GM18951 (cell line): ENCODE results near the gene TRAF3IP3.

Source experiments
- POLR2A ChIP-seq: IDR thresholded peaks from 4 replicates; pipeline ENCODE4 v1.6.1; 2011; ENCODE audit warnings: mild to moderate bottlenecking; ENCODE audit not compliant: insufficient read length, insufficient read depth; ENCODE audit errors: extremely low read depth
- in situ Hi-C: fragments of 300-500 bp; cut with MboI; formaldehyde crosslinking; loops from one replicate; pipeline ENCODE4 v1.12.0; 2022; ENCODE audit warnings: low sequenced_read_pairs, mixed read lengths, inconsistent platforms; ENCODE audit not compliant: unreplicated experiment

TRAF3IP3 gene, protein sequence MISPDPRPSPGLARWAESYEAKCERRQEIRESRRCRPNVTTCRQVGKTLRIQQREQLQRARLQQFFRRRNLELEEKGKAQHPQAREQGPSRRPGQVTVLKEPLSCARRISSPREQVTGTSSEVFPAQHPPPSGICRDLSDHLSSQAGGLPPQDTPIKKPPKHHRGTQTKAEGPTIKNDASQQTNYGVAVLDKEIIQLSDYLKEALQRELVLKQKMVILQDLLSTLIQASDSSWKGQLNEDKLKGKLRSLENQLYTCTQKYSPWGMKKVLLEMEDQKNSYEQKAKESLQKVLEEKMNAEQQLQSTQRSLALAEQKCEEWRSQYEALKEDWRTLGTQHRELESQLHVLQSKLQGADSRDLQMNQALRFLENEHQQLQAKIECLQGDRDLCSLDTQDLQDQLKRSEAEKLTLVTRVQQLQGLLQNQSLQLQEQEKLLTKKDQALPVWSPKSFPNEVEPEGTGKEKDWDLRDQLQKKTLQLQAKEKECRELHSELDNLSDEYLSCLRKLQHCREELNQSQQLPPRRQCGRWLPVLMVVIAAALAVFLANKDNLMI

DNA sequence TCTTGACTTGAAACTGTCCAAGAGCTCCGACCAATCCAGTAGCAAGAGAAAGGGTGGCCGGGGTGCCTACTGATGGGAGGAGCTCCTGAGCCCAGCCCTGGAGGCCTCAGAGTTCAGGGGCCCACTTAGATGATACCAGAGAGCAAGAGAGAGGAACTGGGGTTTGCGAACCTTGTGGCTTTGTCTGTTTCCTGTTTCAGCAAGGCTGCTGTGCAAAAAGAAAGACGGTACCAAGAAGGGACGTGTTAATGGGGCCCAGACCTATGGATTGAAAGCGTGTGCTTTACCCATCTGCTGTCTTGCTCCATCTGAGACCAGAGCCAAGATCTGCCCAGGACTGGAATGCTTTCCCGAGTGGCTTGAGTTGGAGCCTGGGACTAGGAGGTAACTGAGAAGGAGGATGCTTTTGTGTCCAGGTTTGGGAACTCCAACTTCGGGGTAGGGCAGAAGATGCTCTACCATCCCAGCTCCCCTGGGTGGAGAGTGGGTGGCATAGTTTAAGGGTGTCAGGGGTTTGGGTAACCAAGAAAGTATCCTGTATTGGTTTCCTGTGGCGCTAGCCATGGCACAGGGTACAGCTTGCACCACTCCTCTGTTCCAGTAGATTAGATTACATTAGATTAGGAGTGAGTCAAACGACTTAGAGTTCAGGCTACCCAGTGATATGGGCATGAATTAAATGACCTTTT, at the start of gene TRAF3IP3:
TSS of gene TRAF3IP3 (plus strand) at position 128 of the 689 bp plus-strand sequence. CDS start 3,987 bp downstream, outside the sequence.
- TF ChIP-seq POLR2A = peak; percentile 62
- in situ Hi-C loops = no loop called here

DNA sequence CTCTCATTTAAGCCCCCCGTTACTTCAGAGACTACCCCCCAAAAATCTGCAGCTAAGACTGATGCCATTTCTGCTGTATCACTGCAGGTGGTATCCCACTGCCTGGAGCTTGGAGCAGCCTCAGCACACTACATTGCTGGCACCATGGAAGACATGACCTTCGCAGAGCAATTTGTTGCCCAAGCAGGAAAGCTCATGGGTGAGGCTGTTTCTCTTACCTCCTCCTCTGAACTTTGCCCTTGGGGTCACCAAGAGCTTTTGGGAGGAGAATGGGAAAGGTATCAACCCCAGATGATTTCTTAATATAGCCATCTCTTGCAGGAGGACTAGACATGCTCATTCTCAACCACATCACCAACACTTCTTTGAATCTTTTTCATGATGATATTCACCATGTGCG, 49.2 kb upstream of the TRAF3IP3 start:
- in situ Hi-C loops = no loop called here

DNA sequence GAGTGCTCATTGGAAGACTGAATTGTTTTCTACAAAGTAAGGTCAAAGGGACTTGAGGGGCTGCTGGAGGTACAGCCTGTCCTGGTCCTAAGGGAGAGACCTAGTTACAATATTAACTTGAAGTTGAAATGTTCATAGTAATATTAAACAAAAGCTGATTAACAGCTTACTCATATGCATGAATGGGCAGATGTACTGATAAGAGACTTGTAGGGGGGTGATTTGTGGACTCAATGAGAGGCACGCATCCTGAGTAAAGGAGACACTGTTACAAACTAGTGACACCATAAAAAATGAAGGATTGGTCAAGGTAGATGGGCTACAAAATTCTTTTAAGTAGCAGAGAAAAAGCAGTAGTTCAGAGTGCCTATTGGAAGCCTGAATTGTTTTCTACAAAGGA, 48.5 kb upstream of the TRAF3IP3 start:
- in situ Hi-C loops = no loop called here
- no peak for TF ChIP-seq POLR2A

More for the DNA sequence above, 49.2 kb upstream of the TRAF3IP3 start:
- no peak for TF ChIP-seq POLR2A

DNA sequence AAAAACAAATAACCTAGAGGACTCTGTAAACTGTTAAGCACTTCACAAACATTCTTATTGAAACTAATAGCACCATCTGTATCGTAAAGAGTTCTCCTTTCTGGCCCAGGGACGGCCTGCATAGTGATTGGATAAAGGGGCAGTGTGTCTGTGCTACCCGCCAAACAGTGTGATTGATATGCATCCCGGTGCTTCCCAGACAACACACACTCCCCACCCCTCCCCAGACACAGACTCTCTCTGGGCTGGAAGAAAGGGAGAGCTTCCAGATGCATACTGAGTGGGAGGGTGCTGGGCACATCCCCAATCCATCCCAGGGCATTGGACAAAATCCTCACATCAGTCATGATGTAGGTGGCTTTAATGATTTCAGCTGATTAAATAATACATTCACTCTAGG, 47.6 kb upstream of the TRAF3IP3 start:
- no peak for TF ChIP-seq POLR2A
- in situ Hi-C loops = no loop called here

DNA sequence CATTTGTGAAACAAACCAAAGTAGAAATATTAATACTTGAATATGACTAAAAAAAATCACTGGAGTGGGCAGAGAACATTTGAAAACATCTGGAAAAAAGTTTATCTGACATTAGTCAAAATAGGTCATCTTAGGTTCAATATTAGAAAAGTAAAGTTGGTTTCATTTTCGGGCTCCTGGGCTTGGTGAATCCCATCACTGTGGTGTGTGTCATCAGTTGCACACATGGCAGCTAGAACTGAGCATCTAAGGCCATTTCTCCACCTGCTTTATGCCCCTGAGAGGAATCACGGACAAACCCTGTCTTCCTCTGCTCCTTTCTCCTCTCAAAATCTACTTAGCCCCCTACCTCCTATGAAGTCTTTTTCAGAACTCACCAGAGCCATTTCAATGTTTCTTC, 45.8 kb upstream of the TRAF3IP3 start:
- no peak for TF ChIP-seq POLR2A
- in situ Hi-C loops = no loop called here

DNA sequence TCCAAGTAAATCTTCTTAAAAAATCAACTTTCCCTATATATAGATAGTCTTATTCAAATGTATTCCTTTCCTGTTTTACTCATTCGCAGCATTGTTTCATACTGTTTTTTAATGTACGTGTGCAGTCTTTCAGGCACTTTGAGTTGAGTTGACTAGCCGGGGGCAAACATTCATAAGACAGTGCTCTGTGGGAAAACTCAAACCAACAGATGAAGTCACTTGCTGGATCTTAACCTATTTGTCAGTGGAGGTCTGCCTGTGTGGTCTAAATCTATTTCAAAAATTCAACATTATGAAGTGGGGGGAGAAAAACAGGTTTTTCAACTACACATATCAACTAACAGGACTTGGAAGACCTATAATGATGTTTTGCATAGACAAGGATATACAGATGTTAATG, 45.0 kb upstream of the TRAF3IP3 start:
- in situ Hi-C loops = no loop called here
- TF ChIP-seq POLR2A = no peak

DNA sequence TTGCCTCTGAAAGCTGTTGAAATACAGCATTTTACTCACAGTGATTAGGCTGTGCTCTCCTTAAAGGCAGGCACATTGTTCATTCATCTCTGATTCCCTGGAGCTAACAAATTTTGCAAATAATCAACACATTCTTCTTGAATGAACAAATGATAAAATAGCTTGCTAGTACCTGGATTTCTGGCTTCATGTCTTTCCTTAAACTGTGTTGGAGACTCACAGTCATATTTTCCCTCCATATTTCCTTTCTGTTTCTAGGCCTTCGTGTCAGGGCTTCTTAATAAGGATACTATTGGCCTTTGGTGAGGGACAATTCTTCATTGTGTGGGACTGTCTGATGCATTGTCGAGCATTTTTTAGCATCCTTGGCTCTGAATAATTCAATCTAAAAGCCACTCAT, 41.5 kb upstream of the TRAF3IP3 start:
- no peak for TF ChIP-seq POLR2A
- in situ Hi-C loops = no loop called here

DNA sequence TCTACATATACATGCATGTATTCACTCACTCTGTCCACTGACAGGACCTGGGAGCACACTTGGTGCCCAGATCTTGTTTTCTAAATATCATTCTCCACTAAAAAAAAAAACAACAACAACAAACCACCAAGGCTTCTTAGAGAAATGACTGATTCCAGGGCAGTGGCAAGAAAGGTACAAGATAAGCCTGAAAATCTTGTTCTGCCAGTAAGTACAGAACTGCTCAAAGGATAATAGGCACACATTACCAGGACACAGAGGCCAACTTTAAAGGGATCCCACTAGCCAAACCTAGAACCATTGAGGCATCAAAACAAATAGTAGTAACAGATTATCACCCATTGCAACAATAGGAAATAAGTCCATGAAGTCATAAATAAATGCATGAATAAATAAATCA, 40.5 kb upstream of the TRAF3IP3 start:
- TF ChIP-seq POLR2A = no peak
- in situ Hi-C loops = no loop called here

DNA sequence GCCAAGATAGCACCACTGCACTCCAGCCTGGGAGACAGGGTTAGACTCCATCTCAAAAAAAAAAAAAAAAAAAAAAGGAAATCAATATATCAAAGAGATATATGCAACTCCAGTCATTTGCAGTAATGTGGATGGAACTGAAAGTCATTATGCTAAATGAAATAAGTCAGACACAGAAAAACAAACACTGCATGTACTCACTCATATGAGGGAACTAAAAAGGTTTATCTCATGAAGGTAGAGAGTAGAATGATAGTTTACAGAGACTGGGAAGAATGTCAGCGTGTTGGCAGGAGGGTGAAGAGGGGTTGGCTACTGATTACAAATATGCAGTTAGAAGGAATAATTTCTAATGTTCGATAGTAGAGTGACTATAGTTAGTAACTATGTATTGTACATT, 38.0 kb upstream of the TRAF3IP3 start:
- TF ChIP-seq POLR2A = no peak
- in situ Hi-C loops = no loop called here

DNA sequence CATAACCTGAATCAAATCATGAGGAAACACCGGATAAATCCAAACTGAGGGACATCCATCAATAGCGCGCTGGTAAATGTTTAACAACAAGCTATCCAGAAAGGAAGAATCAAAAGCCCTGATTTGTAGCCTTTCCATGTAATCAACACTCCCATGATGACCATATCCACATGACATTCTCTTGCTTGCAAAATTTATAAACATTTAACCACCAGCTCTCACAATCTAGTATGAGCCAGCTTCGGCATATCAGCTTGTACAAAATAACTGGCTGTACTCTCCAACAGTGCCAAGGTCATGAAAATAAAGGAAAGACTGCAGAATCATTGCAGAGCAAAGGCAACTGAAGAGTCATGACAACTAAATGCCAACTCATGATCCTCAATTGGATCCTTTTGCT, 35.5 kb upstream of the TRAF3IP3 start:
- TF ChIP-seq POLR2A = no peak

DNA sequence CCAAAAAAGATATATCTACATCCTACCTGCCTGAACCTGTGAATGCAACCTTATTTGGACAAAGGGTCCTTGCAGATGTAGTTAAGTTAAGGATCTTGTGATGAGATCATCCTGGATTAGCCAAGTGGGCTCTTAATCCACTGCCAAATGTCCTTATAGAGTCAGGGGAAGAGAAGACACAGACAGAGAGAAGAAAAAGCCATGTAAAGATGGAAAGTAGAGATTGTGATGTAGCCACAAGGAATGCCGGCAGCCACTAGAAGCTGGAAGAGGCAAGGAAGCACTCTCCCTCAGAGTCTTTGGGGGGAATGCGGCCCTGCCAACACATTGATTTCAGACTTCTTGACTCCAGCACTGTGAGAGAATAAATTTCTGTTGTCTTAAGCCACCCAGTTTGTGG, 35.0 kb upstream of the TRAF3IP3 start:
- TF ChIP-seq POLR2A = no peak
- in situ Hi-C loops = no loop called here

More for the DNA sequence above, 35.5 kb upstream of the TRAF3IP3 start:
- in situ Hi-C loops = no loop called here

DNA sequence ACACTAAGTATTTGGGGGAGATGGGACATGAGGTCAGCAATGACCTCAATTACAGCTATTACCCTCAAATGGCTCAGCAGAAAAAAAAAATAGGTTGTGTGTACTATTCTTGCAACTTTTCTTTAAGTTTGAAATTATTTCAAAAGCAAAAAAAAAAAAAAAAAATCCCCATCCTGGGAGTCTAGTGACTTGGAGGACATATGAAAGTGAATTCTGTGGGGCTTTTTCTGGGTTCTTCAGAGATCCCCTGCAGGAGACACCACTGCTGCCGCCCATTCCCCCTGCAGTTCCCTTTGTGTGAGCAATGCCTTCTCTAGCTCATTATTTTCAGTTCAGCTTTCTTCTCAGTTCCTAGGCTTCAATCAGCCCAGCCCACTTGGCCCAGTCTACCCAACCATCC, 34.5 kb upstream of the TRAF3IP3 start:
- TF ChIP-seq POLR2A = no peak
- in situ Hi-C loops = no loop called here

DNA sequence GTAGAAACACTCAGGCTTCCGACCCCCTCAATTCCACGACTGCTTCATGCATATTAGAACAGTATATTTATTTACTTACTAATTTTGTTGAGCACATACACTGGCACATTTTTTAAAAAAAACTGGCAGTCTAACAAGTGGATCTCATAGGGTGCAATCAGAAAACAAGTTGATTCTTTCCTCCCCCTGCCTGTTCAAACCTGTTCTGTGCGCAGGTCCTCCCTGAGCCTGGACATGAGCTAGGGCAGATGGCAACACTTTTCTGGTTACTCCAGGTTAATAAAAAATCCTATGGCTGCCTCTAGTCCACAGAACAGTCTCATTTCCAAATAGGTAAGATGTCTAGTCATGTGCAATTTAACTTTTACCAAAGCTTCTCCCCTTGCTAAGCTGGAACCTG, 32.6 kb upstream of the TRAF3IP3 start:
- TF ChIP-seq POLR2A = no peak

More for the DNA sequence above, 32.6 kb upstream of the TRAF3IP3 start:
- in situ Hi-C loops = no loop called here
